ENCODE data around the gene MAN1A1. TPM values are rescaled to one million over a fixed set of nuclear protein-coding genes. Genes with fewer than 3 reads are reported as not detected.

The MAN1A1 gene
- polyA plus RNA-seq, 2 of the 4 experiments (the other 2 are of a cell fraction), result 0.05 TPM; not detected in 1

DNA sequence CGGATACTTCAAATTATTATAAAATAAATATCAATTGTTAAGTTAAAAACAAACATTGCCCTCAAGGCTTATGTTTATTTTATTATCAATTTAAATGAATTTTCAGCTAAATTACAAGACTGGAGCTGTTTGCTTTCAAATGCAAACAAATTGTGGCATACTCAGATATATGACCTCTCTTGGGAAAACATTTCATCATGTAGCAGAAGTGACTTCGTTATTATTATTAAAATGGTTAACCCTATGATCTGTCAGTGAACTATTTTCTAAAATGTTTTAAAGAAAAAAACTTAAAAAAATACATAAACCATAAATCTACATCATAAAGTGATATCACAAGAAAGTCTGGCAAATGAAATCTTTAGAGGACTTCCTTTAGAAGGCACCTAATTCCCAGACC lies 72.5 kb downstream of the MAN1A1 start:
- ChIA-PET POLR2A (no interaction called here), CTCF (no interaction called here)
- no peak overlapping the region for H3K4me3 ChIP-seq
- H3K27ac ChIP-seq, result no peak overlapping the region
- H3K4me1 ChIP-seq, result no peaks in the 10 kb centered on the region
- H3K9me3 ChIP-seq, result no peaks in the 10 kb centered on the region
- no peak for DNase-seq (ENCODE audit: low read depth in 1 of 2, low spot score in 1 of 2)
- ATAC-seq, result no peak
- no peak for FAIRE-seq
- TF ChIP-seq GATA3 (IDR thresholded peaks at IDR 0.05; ENCODE audit: borderline replicate concordance), result no peak
- no peak for TF ChIP-seq CBX8 (IDR thresholded peaks at IDR 0.05)
- TF ChIP-seq, protein P1, sequence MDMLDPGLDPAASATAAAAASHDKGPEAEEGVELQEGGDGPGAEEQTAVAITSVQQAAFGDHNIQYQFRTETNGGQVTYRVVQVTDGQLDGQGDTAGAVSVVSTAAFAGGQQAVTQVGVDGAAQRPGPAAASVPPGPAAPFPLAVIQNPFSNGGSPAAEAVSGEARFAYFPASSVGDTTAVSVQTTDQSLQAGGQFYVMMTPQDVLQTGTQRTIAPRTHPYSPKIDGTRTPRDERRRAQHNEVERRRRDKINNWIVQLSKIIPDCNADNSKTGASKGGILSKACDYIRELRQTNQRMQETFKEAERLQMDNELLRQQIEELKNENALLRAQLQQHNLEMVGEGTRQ (IDR thresholded peaks at IDR 0.05), result no peak
- no peak for TF ChIP-seq EHF (CRISPR knock-in tag; IDR thresholded peaks at IDR 0.05)
- TF ChIP-seq RNF2 (IDR thresholded peaks at IDR 0.05; ENCODE audit: borderline replicate concordance, low read depth), result no peak
- no peak for TF ChIP-seq ZFP36 (IDR thresholded peaks at IDR 0.05; ENCODE audit: borderline replicate concordance, partially characterized antibody)
- TF ChIP-seq, protein P2, sequence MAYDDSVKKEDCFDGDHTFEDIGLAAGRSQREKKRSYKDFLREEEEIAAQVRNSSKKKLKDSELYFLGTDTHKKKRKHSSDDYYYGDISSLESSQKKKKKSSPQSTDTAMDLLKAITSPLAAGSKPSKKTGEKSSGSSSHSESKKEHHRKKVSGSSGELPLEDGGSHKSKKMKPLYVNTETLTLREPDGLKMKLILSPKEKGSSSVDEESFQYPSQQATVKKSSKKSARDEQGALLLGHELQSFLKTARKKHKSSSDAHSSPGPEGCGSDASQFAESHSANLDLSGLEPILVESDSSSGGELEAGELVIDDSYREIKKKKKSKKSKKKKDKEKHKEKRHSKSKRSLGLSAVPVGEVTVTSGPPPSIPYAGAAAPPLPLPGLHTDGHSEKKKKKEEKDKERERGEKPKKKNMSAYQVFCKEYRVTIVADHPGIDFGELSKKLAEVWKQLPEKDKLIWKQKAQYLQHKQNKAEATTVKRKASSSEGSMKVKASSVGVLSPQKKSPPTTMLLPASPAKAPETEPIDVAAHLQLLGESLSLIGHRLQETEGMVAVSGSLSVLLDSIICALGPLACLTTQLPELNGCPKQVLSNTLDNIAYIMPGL (CRISPR knock-in tag; IDR thresholded peaks at IDR 0.05; ENCODE audit: borderline replicate concordance), result no peak
- no peak for TF ChIP-seq TFCP2L1 (CRISPR knock-in tag; IDR thresholded peaks at IDR 0.05)
- TF ChIP-seq FOXS1 (CRISPR knock-in tag; IDR thresholded peaks at IDR 0.05), result no peak
- TF ChIP-seq, protein P3, sequence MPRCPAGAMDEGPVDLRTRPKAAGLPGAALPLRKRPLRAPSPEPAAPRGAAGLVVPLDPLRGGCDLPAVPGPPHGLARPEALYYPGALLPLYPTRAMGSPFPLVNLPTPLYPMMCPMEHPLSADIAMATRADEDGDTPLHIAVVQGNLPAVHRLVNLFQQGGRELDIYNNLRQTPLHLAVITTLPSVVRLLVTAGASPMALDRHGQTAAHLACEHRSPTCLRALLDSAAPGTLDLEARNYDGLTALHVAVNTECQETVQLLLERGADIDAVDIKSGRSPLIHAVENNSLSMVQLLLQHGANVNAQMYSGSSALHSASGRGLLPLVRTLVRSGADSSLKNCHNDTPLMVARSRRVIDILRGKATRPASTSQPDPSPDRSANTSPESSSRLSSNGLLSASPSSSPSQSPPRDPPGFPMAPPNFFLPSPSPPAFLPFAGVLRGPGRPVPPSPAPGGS (IDR thresholded peaks at IDR 0.05), result no peak
- no peak overlapping the region for H3K4me2 ChIP-seq
- WGBS (ENCODE audit: missing lambda C conversion rate), result 7% methylated on average over 2 of the region's 2 CpGs

DNA sequence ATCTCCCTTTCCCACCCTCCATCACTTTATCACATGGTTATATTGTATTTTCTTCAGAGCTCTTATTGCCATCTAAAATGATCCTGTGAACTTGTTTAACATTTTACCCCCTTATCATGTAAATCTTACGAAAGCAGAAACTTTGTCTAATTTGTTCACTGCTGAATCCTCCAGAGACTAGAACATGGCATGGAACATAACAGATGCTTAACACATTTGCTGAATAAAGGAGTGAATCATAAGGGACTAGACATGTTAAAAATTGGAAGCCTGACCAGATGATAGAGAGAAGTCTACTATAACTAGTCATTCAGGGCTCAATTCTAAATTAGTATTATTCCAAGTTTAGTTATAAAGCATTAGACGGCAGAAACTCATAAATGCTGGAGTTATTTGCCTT lies 73.3 kb downstream of the MAN1A1 start:
- Histone ChIP-seq H3K4me2 (no peak overlapping the region), H3K4me1 (no peaks in the 10 kb centered on the region), H3K27ac (no peak overlapping the region), H3K9me3 (peaks cover under 1% of the 10 kb centered on the region; the same call in 1 of the 3 replicates), H3K4me3 (no peak overlapping the region)
- DNase-seq (ENCODE audit: low read depth in 1 of 2, low spot score in 1 of 2) (no peak), ATAC-seq (no peak), FAIRE-seq (no peak)
- ChIA-PET CTCF (no interaction called here), POLR2A (no interaction called here)
- TF ChIP-seq FOXS1 (CRISPR knock-in tag; IDR thresholded peaks at IDR 0.05), result no peak
- TF ChIP-seq, protein P4, sequence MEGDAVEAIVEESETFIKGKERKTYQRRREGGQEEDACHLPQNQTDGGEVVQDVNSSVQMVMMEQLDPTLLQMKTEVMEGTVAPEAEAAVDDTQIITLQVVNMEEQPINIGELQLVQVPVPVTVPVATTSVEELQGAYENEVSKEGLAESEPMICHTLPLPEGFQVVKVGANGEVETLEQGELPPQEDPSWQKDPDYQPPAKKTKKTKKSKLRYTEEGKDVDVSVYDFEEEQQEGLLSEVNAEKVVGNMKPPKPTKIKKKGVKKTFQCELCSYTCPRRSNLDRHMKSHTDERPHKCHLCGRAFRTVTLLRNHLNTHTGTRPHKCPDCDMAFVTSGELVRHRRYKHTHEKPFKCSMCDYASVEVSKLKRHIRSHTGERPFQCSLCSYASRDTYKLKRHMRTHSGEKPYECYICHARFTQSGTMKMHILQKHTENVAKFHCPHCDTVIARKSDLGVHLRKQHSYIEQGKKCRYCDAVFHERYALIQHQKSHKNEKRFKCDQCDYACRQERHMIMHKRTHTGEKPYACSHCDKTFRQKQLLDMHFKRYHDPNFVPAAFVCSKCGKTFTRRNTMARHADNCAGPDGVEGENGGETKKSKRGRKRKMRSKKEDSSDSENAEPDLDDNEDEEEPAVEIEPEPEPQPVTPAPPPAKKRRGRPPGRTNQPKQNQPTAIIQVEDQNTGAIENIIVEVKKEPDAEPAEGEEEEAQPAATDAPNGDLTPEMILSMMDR (IDR thresholded peaks at IDR 0.05), result no peak
- no peak for TF ChIP-seq SREBF2 (IDR thresholded peaks at IDR 0.05)
- no peak for TF ChIP-seq NR3C1 (IDR thresholded peaks at IDR 0.05)
- TF ChIP-seq BHLHE40 (IDR thresholded peaks at IDR 0.05; ENCODE audit: low read depth, low read length), result no peak
- 50% methylated on average over 2 of the region's 2 CpGs for WGBS (ENCODE audit: missing lambda C conversion rate)

DNA sequence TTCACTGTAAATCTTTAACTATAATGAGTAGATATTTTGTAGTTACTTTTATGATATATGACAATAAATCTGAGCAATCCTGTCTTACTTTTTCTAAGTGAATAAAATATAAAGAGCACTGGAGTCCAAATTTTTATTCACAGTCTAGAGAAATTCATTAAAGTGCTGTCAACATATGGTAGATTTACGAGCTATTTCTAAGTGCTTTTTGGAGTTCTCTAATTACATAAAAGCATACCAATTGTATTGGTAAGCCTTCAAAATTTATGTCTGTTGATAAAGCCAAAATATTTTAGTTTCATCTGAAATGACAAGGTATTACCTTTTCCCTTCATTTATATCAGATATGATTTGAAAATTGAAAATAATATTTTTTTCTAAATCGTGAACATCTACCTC lies 75.4 kb downstream of the MAN1A1 start:
- CTCF ChIA-PET, result no interaction called here
- no peak for FAIRE-seq
- TF ChIP-seq CHD4 (IDR thresholded peaks at IDR 0.05; ENCODE audit: borderline replicate concordance) (no peak), SREBF2 (IDR thresholded peaks at IDR 0.05) (no peak), FOXS1 (CRISPR knock-in tag; IDR thresholded peaks at IDR 0.05) (no peak), RAD21 (conservative IDR thresholded peaks at IDR 0.05 in 1 of 2, IDR thresholded peaks at IDR 0.05 in 1 of 2) (no peak)
- TF ChIP-seq, protein P5, sequence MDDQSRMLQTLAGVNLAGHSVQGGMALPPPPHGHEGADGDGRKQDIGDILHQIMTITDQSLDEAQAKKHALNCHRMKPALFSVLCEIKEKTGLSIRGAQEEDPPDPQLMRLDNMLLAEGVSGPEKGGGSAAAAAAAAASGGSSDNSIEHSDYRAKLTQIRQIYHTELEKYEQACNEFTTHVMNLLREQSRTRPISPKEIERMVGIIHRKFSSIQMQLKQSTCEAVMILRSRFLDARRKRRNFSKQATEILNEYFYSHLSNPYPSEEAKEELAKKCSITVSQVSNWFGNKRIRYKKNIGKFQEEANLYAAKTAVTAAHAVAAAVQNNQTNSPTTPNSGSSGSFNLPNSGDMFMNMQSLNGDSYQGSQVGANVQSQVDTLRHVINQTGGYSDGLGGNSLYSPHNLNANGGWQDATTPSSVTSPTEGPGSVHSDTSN (IDR thresholded peaks at IDR 0.05), result no peak
- POLR2A ChIA-PET, result no interaction called here
- no peaks in the 10 kb centered on the region for H3K4me1 ChIP-seq
- no peak for ATAC-seq
- no peak overlapping the region for H3K4me2 ChIP-seq
- no peak overlapping the region for H3K4me3 ChIP-seq
- peaks cover 16% of the 10 kb centered on the region for H3K9me3 ChIP-seq
- H3K27ac ChIP-seq, result no peak overlapping the region
- no peak for DNase-seq (ENCODE audit: low read depth in 1 of 2, low spot score in 1 of 2)
- WGBS (ENCODE audit: missing lambda C conversion rate), result 13% methylated on average over 2 of the region's 2 CpGs
